ENCODE measurements around the gene SYT8.

SYT8 gene

GRCh38 chr11:1831338-1832210 is 3.2 kb upstream of the SYT8 start:
- in situ Hi-C loops (cut with MboI; ENCODE audit: low sequenced_read_pairs) = no loop called here

GRCh38 chr11:1832211-1832919 is 2.4 kb upstream of the SYT8 start:
- in situ Hi-C loops (cut with MboI; ENCODE audit: low sequenced_read_pairs) = no loop called here

GRCh38 chr11:1832920-1833295 is 1.9 kb upstream of the SYT8 start:
- in situ Hi-C loops (cut with MboI; ENCODE audit: low sequenced_read_pairs) = no loop called here

- in situ Hi-C loops (cut with MboI; ENCODE audit: low sequenced_read_pairs) = no loop called here
Observed at GRCh38 chr11:1834062-1834610, 654 bp upstream of the SYT8 start.

- in situ Hi-C loops (cut with MboI; ENCODE audit: low sequenced_read_pairs) = no loop called here
Observed at GRCh38 chr11:1835671-1836010, 851 bp downstream of the SYT8 start.

- in situ Hi-C loops (cut with MboI; ENCODE audit: low sequenced_read_pairs) = no loop called here
Observed at GRCh38 chr11:1836011-1836945, 1.5 kb downstream of the SYT8 start.

GRCh38 chr11:1837171-1838076 is 2.6 kb downstream of the SYT8 start:
- in situ Hi-C loops (cut with MboI; ENCODE audit: low sequenced_read_pairs) = no loop called here

- in situ Hi-C loops (cut with MboI; ENCODE audit: low sequenced_read_pairs) = no loop called here
Observed at GRCh38 chr11:1838077-1838425, 3.3 kb downstream of the SYT8 start.

- in situ Hi-C loops (cut with MboI; ENCODE audit: low sequenced_read_pairs) = no loop called here
Observed at GRCh38 chr11:1838426-1839144, 3.8 kb downstream of the SYT8 start, which contains the start of gene TNNI2. TNNI2 (plus strand) TSS chr11:1838981; CDS start chr11:1839697, 716 bp downstream.

GRCh38 chr11:1839204-1839923 is 4.6 kb downstream of the SYT8 start:
- in situ Hi-C loops (cut with MboI; ENCODE audit: low sequenced_read_pairs) = no loop called here

- in situ Hi-C loops (cut with MboI; ENCODE audit: low sequenced_read_pairs) = no loop called here
Observed at GRCh38 chr11:1839924-1840779, 5.4 kb downstream of the SYT8 start.

GRCh38 chr11:1840780-1841480 is 6.1 kb downstream of the SYT8 start:
- in situ Hi-C loops (cut with MboI; ENCODE audit: low sequenced_read_pairs) = no loop called here

GRCh38 chr11:1841511-1842148 is 6.8 kb downstream of the SYT8 start:
- in situ Hi-C loops (cut with MboI; ENCODE audit: low sequenced_read_pairs) = no loop called here

- in situ Hi-C loops (cut with MboI; ENCODE audit: low sequenced_read_pairs) = no loop called here
Observed at GRCh38 chr11:1842149-1843097, 7.6 kb downstream of the SYT8 start.

- in situ Hi-C loops (cut with MboI; ENCODE audit: low sequenced_read_pairs) = no loop called here
Observed at GRCh38 chr11:1843098-1843473, 8.3 kb downstream of the SYT8 start.

GRCh38 chr11:1843796-1844195 is 9.0 kb downstream of the SYT8 start:
- in situ Hi-C loops (cut with MboI; ENCODE audit: low sequenced_read_pairs) = no loop called here

All from HL-60/S4 treated with retinoic acid at 250 ng/mL for 4 days and 3 days (cell line).